OCI-LY7 (cell line): Measurements from ENCODE around the gene RALB. TPM values are rescaled to one million over a fixed set of nuclear protein-coding genes. Genes with fewer than 3 reads are reported as not detected.

Experiments
- BruUV-seq: library from RNA; stranded (reverse); fragments of 400-500 nt; replicated peaks from 2 replicates; lab custom pipeline; 2021; lab: Mats Ljungman, UMichigan
- CTCF ChIA-PET: fragments of 300-600 bp; sonication (Branson Sonifier 250); formaldehyde crosslinking; loops from one replicate; lab custom pipeline; 2022; ENCODE audit warnings: antibody characterized with exemption; ENCODE audit not compliant: unreplicated experiment; lab: Charles Lee
- POLR2A ChIA-PET: fragments of 300-600 bp; sonication (Branson Sonifier 250); formaldehyde crosslinking; loops from one replicate; lab custom pipeline; 2022; ENCODE audit warnings: antibody characterized with exemption; lab: Charles Lee
- DNase-seq: peaks from one replicate; pipeline ENCODE4 v3.0.0-alpha.2; 2015; ENCODE audit warnings: low spot score
- H2AFZ ChIP-seq: fragments of 200-600 bp; sonication (generic), shearing (Covaris generic); 2 replicates; pipeline ENCODE4 v1.6.1; 2014; ENCODE audit warnings: mild to moderate bottlenecking, antibody characterized with exemption, low read length, moderate library complexity
- H3K27ac ChIP-seq: fragments of 200-600 bp; sonication (generic); 2 replicates; pipeline ENCODE4 v1.5.1; 2014; ENCODE audit warnings: mixed run types, low read depth, mild to moderate bottlenecking, moderate library complexity, low read length, inconsistent platforms; ENCODE audit not compliant: poor library complexity, severe bottlenecking
- H3K36me3 ChIP-seq: fragments of 200-600 bp; sonication (generic); 2 replicates; pipeline ENCODE4 v1.6.1; 2014; ENCODE audit warnings: mild to moderate bottlenecking, antibody characterized with exemption, low read length, moderate library complexity, mixed read lengths; ENCODE audit not compliant: insufficient read depth
- H3K4me1 ChIP-seq: fragments of 200-600 bp; sonication (generic); 2 replicates; pipeline ENCODE4 v1.5.1; 2014; ENCODE audit warnings: mild to moderate bottlenecking, low read length; ENCODE audit not compliant: insufficient read depth, poor library complexity, severe bottlenecking
- H3K4me2 ChIP-seq: fragments of 200-600 bp; sonication (generic); 2 replicates; pipeline ENCODE4 v1.6.1; 2014; ENCODE audit warnings: mild to moderate bottlenecking, low read length
- H3K4me3 ChIP-seq: fragments of 200-600 bp; sonication (generic); 2 replicates; pipeline ENCODE4 v1.5.1; 2014; ENCODE audit warnings: mild to moderate bottlenecking, low read depth, low read length; ENCODE audit not compliant: poor library complexity, severe bottlenecking
- H3K79me2 ChIP-seq: fragments of 200-600 bp; sonication (generic); 2 replicates; pipeline ENCODE4 v1.6.1; 2016; ENCODE audit warnings: low read depth, mild to moderate bottlenecking, low read length, moderate library complexity, mixed read lengths; ENCODE audit not compliant: insufficient read depth
- H3K9me2 ChIP-seq: fragments of 200-600 bp; sonication (generic); 2 replicates; pipeline ENCODE4 v1.6.1; 2016; ENCODE audit warnings: mild to moderate bottlenecking, low read length, mixed read lengths; ENCODE audit not compliant: insufficient read depth
- H3K9me3 ChIP-seq: fragments of 200-600 bp; sonication (generic); 2 replicates; pipeline ENCODE4 v1.6.1; 2014; ENCODE audit warnings: mild to moderate bottlenecking, mixed run types, low read length, mixed read lengths
- H4K20me1 ChIP-seq: fragments of 200-600 bp; sonication (generic); 2 replicates; pipeline ENCODE4 v1.6.1; 2014; ENCODE audit warnings: mild to moderate bottlenecking, antibody characterized with exemption, low read length, moderate library complexity, mixed read lengths; ENCODE audit not compliant: insufficient read depth
- EZH2phosphoT487 ChIP-seq: fragments of 200-600 bp; sonication (generic); IDR thresholded peaks from 2 replicates; pipeline ENCODE4 v1.6.1; 2018; ENCODE audit warnings: low read depth, borderline replicate concordance, mild to moderate bottlenecking, mixed run types, antibody characterized with exemption, low read length, moderate library complexity, mixed read lengths
- intact Hi-C: fragments of 100-400 bp; cut with micrococcal nuclease; formaldehyde crosslinking; loops from one replicate; pipeline ENCODE4 v1.10.0; 2022; ENCODE audit not compliant: unreplicated experiment
- total RNA-seq, 2 experiments: library from RNA; depleted of rRNA in 1 of 2; stranded (reverse); fragments of >200 nt in 1 of 2; shearing (Covaris generic) in 1 of 2; gene quantifications; 2 replicates each; pipeline ENCODE4 v1.2.3, GENCODE V29; 2014 to 2022
- TF ChIP-seq, protein P1 (sequence below): fragments of 200-600 bp; sonication (generic); conservative IDR thresholded peaks from 2 replicates; pipeline ENCODE4 v1.5.1; 2014; ENCODE audit warnings: mild to moderate bottlenecking, antibody characterized with exemption, low read length, moderate library complexity, mixed read lengths

Gene RALB
- total RNA-seq, 2 experiments from 2014 or later: 16.2 to 23.6 TPM

DNA sequence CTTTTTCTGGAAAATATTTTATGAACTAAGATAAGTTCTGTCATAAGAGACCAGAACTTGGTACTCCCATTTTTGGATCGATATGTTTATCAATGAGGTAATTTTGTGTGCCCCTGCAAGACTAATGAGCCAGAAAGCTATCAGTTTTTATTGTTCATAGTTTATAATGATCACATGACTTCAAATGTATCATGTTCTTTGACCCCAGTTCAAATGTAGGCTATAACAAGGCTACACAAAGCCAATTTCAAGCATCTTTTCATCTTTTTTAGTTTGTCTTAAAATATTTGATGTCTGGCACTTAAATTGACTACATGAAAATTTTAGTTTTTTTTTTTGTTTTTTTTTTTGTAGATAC, 35.3 kb downstream of the RALB start:
- TF ChIP-seq, protein P1, sequence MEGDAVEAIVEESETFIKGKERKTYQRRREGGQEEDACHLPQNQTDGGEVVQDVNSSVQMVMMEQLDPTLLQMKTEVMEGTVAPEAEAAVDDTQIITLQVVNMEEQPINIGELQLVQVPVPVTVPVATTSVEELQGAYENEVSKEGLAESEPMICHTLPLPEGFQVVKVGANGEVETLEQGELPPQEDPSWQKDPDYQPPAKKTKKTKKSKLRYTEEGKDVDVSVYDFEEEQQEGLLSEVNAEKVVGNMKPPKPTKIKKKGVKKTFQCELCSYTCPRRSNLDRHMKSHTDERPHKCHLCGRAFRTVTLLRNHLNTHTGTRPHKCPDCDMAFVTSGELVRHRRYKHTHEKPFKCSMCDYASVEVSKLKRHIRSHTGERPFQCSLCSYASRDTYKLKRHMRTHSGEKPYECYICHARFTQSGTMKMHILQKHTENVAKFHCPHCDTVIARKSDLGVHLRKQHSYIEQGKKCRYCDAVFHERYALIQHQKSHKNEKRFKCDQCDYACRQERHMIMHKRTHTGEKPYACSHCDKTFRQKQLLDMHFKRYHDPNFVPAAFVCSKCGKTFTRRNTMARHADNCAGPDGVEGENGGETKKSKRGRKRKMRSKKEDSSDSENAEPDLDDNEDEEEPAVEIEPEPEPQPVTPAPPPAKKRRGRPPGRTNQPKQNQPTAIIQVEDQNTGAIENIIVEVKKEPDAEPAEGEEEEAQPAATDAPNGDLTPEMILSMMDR: no peak
- TF ChIP-seq EZH2phosphoT487: no peak
- intact Hi-C loops: no loop called here
- no peaks in the 10 kb centered on the region for H3K79me2 ChIP-seq
- H4K20me1 ChIP-seq: no peaks in the 10 kb centered on the region
- no peaks in the 10 kb centered on the region for H3K36me3 ChIP-seq
- no peaks in the 10 kb centered on the region for H3K4me1 ChIP-seq
- no peaks in the 10 kb centered on the region for H3K9me2 ChIP-seq
- POLR2A ChIA-PET: interaction anchor here (0.7 to 0.9 kb wide), 2 partner anchors 8 to 522 kb away, joined by 3 to 5 read pairs; no protein-coding TSS in a partner anchor
- CTCF ChIA-PET: no interaction called here
- H3K4me2 ChIP-seq: no peak overlapping the region
- H3K9me3 ChIP-seq: no peaks in the 10 kb centered on the region
- no peak for DNase-seq
- H2AFZ ChIP-seq: no peak overlapping the region
- H3K27ac ChIP-seq: no peak overlapping the region
- H3K4me3 ChIP-seq: no peak overlapping the region
- no TSS peak for BruUV-seq

DNA sequence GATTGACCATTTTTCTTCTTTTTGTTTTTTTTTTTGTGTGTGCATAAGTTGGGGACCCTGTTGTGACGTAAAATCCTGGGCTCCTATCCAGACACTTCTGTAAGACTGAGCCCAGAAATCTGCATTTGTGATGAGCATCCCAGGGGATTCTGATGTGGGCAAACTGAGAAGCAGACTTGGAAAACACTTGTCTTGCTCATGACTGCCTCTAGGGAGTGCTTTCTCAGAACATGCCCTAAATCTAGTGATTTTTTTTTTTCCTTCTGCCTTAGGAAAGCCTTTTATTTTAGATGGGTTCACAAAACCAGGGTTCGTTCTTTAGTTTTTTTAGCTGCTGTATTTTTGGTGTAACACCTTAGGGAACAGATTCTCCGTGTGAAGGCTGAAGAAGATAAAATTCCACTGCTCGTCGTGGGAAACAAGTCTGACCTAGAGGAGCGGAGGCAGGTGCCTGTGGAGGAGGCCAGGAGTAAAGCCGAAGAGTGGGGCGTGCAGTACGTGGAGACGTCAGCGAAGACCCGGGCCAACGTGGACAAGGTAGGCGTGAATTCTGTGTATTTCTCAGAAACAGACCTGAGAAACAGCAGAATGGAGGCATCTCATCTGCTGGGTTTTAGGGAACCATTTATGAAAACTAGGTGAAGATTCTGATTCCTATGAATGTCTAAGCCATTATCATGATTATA, 36.7 kb downstream of the RALB start:
- ChIA-PET POLR2A (interaction anchor here (1.0 kb wide), 1 partner anchor 9 kb away, joined by 3 read pairs; no protein-coding TSS in a partner anchor), CTCF (no interaction called here)
- intact Hi-C loops: no loop called here
- TF ChIP-seq, protein P1: 0 out of 2 replicates have a peak, but pooled peaks have one; percentile 12
- TF ChIP-seq EZH2phosphoT487: no peak
- Histone ChIP-seq H3K4me2 (no peak overlapping the region), H3K27ac (no peak overlapping the region), H4K20me1 (no peaks in the 10 kb centered on the region), H3K4me3 (no peak overlapping the region), H2AFZ (no peak overlapping the region), H3K36me3 (peaks cover 2% of the 10 kb centered on the region; the same call in 1 of the 2 replicates), H3K79me2 (no peaks in the 10 kb centered on the region), H3K9me2 (no peaks in the 10 kb centered on the region), H3K4me1 (peaks cover 7% of the 10 kb centered on the region), H3K9me3 (no peaks in the 10 kb centered on the region)
- BruUV-seq: no TSS peak
- DNase-seq: no peak

- Histone ChIP-seq H3K4me1 (peaks cover 7% of the 10 kb centered on the region), H3K79me2 (no peaks in the 10 kb centered on the region), H3K9me2 (no peaks in the 10 kb centered on the region), H3K9me3 (no peaks in the 10 kb centered on the region), H3K27ac (no peak overlapping the region), H3K4me3 (no peak overlapping the region), H4K20me1 (no peaks in the 10 kb centered on the region), H3K36me3 (peaks cover 4% of the 10 kb centered on the region; the same call in 1 of the 2 replicates), H3K4me2 (no peak overlapping the region), H2AFZ (no peak overlapping the region)
- TF ChIP-seq, protein P1: no peak
- no peak for TF ChIP-seq EZH2phosphoT487
- ChIA-PET POLR2A (interaction anchor here (1.1 kb wide), 1 partner anchor 11 kb away, joined by 3 read pairs; no protein-coding TSS in a partner anchor), CTCF (no interaction called here)
- no TSS peak for BruUV-seq
- DNase-seq: no peak
- intact Hi-C loops: no loop called here
These were observed 38.1 kb downstream of the RALB start for GRCh38 chr2:120290737-120291136.
